ENCODE results near the gene TRAPPC2L.

TRAPPC2L gene

DNA sequence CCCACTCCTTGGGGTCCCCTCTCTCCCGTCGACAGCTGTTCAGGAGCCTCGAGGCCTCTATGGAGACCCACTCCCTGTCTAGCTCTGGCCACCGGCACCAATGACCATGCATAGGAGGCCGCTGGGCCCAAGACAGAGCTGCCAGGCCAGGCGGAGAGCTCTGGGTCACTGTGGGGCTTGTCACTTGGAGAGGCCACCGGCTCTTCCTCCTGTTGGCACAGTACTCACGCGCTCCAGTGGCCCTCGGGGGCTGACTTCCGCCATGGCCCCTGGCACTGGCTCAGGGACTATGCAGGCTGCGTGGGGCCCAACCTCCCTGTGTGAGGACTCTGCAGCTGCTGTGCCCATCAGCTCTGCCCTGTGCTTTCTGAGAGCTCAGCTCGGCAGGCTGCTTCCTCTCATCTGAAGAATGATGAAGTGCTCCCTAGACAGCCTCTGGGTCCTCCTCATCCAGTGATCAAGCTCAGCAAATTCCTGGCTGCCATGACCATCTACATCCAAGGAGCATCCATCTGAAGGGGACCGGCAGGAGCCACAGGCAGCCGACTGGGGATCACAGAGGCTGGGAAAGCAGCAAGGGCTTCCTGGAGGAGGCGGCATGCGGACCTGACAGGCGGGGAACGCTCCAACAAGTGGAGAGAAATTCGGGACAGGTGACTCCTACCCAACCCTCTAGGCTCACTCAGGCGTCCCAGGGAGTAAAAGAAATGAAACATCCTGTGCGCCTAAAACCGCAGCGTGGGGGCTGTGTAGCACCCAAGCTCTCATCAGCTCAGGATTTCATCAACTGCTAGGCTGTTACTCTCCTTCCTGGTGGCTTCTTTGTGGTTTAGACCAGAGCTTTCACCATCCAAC lies 17.0 kb upstream of the TRAPPC2L start:
- DNase-seq = no peak

DNA sequence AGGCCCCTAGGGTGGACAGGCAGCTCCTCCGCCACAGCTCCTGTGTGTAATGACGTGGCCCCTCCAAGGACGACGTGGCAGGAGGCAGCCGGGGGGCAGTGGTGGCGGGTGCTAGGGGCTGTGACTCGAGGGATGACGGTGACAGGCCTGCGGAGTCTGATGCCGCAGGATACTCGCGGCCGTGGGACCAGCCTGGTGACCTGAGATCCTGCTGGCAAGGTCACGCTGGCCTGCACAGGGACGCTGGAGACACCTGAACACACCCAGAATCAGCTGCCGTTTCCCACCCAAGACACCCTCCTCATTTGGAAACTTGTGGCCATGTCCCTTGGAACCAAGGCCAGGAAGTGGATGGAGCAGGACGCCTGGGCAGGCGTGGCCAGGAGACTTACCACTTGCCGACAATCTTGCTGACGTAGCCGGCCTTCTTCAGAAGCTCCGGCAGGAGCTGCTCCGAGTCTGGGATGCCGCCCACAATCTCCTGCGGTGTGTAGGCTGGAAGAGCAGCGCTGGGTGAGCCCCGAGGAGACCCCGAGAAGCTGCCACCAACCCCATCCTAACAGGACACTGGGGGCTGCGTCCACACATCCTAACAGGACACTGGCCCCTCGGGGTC lies 16.2 kb upstream of the TRAPPC2L start:
- no peak for DNase-seq

DNA sequence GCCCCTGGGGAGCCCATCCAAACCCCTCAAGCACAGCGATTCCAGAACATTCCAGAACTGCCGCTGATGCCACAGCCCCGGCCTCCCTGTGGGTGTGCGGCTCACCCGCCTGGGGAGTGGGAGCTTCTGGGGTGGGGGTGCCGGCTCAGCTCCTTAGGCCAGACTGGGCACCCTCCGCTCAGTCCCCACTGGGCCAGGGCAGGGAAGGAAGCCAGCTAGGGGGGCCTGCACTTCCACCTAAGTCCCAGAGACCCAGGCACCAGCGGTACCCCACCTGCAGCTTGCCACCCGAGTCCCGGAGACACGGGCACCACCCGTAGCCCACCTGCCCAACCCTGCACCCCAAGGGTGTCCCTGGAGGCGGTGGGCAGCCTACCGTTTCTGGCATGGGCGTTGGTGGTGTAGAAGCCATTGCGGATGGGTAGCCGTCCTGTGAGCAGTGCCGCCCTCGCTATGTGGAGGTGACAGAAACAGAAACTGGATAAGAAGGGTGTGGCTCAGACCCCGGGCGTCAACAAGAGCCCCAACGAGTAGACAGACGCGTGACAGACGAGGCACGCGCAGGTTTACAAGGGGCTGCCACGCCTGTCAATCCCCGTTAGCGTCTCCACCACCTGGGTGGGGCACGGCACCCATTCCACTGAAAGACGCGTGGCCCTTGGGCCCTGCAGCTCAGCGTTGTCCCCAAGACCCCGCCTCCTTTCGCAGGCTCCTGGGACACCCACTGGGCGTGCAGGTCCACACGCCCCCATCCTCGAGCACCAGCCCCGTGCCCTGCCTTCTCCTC lies 15.2 kb upstream of the TRAPPC2L start:
- DNase-seq = no peak

DNA sequence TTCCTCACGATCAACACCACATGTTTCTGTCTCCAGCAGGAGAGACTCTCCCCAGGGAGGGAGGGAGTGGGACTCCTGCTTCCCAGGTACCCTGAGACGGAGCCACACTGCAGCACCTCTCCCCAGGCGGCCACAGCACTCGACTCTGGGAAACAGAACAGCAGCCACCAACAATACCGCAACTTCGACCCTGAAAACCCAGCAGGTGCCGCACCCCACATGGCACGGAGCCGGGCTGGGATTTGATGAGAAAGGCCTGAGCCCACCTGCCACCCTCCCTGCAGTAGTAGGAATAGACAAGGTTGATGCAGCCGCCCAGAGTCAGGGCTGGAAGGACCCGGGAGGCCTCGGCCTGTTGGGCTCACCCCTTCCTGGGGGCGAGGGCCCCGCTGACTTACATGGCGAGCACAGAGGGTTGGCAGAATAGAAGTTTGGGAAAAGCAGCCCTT lies 14.6 kb upstream of the TRAPPC2L start:
- DNase-seq = no peak

DNA sequence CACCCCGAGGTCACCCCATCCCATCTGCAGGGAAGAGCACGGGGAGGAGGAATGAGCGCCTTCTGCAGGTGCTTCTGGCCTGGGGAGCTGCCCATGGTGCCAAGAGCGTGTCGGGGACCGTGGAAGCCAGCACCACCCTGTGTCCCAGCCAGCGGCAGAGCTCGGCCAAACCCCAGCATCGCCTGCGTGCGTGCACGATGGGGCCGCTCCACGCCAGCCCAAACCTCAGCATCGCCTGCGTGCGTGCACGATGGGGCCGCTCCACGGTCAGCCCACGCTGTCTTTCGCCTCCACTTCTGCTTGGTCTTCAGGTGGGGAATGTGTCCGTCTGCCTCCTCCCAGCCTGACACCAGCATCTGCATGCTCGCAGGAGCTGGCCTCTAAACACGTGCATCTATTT lies 14.1 kb upstream of the TRAPPC2L start:
- no peak for DNase-seq

DNA sequence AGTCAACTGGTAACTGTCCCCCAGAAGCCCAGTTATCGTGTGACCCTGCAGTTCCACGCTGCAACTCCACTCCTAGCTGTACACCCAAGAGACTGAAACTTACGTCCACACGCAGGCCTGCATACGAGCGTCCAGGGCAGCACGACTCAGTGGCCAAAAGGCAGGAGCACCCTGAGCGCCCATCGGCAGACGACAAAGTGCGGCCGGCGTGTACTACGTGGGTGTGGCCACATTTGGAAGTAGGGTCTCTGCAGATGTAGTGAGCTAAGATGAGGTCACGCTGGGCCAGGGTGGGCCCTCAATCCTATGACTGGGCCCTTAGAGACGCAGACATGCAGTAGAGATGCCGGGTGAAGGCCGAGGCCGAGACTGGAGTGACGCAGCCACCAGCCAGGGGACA lies 13.7 kb upstream of the TRAPPC2L start:
- no peak for DNase-seq

DNA sequence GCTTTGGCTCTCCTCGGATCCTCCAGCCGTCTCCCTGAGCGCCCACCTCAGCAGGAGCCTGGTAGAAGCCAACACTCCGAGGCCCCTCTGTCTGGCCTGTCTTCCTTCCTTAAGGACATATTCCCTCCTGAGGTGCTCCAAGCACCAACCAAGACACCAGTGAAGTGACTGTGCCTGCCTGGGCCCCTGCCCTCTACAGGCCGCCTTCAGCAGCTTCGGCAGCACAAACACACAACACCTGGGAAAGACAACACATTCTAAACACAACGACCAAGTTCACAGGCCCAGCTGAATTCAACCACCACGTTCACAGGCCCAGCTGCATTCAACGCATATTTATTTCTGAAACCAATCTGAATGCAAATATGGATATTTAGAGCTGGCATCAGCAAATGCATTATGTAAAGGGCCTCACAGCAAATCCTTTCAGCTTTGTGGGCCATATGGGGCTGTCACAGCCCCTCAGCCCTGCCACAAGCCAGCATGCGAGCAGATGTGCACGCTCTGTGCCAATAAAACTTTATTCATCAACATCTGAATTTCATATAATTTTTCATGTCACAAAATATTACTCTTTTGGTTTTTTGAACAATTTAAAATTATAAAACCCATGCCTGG lies 12.4 kb upstream of the TRAPPC2L start:
- DNase-seq = no peak

DNA sequence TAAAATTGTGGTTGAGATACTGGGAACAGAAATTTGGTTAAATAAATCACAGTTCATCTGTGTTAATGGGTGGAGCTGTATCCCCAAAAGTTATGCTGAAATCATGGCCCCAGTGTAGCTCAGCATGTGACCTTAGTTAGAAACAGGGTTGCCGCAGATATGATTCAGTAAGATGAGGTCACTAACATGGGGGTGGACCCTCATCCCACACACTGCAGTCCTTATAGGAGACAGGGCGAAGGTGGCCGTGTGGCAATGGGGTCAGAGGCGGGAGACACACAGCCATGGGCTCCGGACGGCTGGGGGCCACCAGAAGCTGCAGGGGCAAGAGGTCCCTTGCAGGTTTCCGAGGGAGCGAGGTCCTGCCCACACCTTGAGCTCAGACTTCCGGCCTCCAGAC lies 10.8 kb upstream of the TRAPPC2L start:
- no peak for DNase-seq

DNA sequence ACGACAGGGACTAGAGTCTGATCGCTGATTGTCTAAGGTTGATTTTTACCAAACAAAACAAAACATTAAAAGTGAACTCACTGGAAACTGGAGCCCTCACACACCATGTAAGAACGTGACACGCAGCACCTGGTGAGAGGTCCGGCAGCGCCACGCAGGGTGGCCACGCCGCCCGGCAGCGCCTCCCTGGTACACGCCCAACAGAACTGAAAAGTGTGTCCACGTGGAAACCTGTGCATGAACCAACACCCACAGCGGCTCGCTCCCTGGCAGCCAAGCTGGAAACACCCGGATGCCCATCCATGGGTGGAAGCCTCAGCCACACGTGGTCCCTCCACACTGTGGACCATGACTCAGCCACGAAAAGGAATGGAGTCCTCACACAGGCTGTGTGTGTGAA lies 9.3 kb upstream of the TRAPPC2L start:
- no peak for DNase-seq

DNA sequence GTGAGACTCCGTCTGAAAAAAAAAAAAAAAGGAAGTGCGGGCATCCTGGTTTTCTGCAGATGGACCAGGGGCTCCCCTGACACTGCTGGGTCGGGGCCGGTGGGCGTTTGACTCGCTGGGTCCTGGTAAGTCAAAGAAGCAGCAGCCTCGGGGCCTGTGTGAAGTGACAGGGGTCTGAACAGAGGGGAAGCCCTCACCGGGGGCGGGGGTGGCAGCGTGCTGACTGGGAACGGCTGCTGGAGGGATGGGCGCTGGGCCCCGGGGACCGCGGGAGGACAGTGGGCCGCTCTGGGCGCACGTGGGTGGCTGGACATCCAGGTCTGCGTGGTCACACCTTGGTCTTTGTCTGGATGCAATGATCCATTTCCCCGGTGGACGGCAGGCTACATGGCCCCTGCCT lies 8.4 kb upstream of the TRAPPC2L start:
- DNase-seq = no peak

DNA sequence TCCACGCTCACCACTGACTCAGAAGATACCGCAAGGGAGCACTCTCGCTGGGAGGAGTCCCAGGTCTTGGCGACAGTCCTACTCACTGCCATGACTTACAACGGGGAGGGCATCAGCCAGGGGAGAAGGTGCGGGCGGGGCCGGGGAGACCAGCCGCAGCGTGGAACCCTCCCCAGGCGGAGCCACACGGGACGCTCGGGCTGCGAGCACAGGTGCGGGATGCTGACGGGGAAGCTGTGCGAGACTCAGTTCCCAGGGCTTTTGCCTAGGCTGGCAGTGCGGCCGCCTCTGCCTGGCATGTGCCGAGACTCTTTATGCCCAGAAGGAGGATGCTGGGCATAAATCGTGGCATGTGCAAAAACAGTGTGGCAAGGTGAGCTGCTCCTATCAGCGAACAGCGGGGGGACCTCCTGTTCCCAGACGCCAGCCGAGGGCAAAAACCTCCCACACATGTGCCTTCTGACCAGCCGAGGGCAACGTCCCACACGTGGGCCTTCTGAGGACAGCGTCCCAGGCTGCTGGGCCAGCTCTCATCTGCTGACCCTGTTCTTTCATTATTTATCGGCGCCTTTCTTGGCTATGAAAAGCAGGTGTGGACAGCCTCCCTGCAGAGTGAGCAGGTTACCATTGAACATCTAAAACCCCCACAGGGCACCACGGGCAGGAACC lies 6.3 kb upstream of the TRAPPC2L start:
- DNase-seq = no peak

DNA sequence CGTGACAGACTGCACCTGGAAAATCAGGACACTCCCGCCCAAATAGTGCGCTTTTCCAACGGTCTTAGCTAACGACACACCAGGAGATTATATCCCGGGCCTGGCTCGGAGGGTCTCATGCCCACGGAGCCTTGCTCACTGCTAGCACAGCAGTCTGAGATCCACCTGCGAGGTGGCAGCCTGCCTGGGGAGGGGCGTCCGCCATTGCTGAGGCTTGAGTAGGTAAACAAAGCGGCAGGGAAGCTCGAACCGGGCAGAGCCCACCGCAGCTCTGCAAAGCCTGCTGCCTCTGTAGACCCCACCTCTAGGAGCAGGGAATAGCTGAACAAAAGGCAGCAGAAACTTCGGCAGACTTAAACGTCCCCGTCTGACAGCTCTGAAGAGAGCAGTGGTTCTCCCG lies 5.3 kb upstream of the TRAPPC2L start:
- no peak for DNase-seq

DNA sequence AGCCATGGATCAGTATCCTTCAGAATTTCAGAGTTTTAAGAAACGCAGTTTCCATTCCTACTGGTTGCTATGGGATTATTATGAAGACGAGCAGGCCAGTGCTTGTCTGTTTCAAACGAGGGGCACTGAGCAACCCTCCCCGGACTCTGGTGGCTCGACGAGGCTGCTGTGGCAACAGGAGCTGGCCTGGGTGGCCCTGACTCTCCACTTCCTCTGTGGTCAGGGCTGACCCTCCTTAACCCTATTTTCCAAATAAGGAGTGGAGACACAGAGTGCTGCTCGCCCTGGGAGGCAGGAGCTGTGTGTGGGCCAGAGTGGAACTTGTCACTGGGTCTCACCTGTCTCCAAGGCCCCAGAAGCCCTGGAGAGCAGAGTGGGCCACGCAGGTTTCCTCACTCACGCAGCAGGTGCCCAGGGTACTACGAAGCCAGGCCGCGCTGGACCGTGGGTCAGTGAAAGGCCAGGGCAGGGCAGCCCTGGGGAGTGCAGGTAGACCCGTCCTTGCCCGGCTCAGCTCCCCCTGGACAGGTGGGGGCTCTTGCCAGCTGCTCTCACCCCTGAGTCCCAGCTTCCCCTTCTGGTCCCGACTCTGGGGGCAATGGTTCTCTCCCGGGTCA lies 3.5 kb upstream of the TRAPPC2L start:
- DNase-seq = no peak

DNA sequence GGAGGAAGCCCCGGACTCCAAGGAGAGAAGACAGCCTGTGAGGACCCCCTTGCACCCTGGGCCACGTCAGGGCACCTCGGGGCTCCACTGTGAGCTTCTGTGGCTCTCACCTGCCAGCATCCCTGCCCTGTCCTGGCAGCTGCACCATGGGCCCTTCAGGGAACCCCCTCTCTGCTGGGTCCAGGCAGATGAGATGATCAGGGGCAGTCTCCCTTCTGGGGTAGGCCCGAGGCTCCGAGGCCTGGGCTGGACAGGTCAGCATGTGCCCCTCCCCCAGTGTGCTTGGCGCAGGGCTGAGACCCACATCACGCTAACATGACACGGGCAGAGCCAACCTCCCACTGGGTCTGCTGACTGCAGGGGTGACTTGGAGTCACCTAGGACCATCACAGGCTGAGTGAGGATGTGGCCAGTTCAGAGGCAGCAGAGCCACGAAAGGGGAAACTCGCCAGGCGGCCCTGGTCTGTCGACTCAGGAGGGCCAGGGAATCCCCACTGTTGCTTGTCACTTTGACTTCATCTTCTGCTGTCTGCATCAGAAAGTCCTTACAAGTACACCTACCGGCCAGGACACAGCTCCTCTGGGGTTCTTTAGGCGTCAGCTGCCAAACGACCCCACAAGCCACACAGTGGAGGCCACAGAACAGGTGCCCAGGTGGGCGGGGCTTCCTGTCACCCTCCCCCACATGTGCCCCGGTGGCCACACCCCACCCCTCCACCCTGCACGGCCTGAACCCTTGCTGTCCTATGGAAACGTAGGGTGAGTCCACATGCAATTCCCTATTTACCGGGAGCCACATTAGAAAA lies 2.4 kb upstream of the TRAPPC2L start:
- DNase-seq = peak; percentile 31

DNA sequence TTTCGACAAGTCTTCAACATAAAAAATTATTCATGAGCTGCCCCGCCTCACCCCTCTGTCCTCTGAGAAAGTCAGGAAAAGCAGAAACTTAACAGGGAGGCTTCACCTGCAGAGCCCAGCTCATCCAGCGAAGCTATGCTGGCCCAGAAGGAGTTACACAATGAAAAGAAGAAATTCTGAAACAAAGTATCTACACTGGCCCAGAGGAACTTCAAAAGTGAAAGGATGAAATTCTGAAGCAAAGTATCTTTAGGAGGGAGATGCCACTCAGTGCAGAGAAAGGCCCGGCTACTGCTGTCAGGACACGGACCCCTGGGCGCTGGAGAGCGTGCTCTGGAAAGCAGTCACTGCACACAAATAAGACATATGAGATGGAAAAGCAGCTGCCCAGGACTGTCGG lies 1.8 kb upstream of the TRAPPC2L start:
- no peak for DNase-seq

DNA sequence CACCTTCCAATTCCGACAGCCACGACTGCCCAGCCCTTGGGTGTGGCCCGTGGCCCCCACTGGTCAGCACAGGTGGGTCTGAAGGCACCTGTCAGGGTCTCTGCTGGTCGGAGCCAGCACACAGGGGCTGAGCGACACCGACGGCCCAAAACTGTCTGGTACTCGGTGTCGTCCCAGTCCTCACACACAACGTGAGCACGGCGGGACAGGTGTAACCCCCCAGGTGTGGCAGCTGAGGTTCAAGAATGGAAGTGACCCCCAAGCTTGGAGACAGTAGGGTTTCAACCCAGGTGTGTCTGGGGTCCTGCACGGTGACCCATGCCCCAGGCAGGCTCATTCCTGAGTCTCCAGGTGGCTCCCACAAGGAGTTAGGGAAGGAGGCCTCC lies 1.2 kb upstream of the TRAPPC2L start:
- DNase-seq = no peak

DNA sequence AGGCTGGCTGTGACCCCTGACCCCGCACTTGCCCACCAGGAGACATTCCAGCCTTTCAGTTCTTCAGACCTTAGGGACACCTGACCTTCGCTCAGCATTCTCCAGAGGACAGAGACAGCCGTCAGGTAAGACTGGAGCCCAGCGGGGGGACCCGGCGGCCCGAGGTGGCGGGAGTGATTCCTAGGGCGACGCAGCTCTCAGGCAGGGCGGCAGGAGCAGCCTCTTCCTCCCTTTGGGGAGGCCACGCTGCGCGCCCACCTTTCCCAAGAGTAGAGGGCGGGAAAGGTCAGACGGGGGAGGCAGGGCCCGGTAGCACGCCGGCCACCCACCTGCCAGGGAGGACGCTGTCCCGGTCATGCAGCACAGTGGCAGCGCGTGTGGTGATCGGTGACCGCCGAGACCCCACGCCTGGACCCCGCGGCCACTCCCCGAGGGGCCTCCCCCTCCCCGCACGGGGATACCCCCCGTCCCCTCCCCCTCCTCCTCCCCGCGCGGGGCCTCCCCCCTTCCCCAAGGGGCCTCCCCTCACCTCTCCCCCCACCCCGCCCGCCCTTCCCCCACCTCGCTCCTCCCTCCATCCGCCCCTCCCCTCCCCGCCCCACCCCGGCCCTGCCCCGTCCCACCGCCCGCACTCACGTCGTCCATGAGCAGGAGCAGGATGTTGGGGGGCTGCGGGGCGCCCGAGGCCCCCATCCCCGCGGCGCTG lies 652 bp upstream of the TRAPPC2L start:
- peak; percentile 38 for DNase-seq

DNA sequence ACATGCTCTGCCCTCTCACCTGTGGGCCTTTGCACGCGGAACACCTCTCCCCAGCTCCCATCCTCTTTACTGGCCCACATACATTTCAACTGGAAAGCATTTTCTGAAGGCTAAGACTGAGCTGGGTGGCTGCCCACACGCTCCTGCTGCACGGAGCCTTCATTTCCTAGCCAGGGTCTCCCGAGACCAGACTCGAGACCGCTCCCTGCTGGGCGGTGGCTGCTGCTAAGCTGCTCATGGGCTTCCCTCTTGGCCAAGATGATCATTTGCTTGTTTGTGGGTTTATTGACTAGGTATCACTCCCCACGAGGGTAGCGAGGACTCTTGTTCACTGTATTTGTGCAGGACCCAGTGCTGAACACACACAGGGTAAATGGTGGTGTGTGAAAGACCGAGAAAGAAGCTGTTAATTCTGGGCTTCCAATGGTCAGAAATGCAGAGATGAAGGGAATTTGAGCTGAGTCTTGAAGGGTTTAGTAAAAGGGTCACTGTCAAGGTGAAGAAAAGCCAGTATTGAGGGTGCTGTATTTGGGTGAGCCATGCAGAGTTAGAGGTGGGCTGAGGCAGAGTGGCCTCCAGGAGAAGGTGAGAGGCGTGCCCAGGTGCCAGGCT lies 907 bp downstream of the TRAPPC2L start:
- peak; percentile 78 for DNase-seq

DNA sequence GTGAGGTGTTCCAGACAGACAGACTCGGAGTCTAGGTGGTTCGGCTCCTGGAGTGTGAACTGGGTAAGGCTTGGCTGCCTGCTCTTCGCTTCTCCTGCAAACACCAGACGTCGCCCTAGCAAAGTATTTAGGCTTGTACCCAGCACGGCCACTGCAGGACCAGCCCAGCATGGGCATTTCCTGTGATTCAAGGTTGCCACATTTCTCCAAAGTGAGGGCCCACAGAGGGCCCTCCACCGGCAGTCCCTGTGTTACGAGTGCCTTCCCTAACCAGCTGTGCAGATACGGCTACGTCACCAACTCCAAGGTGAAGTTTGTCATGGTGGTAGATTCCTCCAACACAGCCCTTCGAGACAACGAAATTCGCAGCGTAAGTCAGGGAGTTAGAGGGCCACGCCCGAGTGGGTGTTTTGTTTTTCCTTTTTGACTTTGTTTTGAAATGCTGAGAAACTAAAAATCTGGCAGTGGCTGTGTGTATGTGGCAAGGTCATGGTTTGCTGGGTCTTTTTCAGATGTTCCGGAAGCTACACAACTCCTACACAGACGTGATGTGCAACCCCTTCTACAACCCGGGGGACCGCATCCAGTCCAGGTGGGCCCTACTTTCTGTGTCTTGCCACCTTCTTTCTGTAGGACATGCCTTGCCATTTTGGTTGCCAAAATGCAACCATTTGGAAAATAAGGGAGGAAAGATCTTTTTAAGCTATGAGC lies 2.6 kb downstream of the TRAPPC2L start:
- DNase-seq = no peak

DNA sequence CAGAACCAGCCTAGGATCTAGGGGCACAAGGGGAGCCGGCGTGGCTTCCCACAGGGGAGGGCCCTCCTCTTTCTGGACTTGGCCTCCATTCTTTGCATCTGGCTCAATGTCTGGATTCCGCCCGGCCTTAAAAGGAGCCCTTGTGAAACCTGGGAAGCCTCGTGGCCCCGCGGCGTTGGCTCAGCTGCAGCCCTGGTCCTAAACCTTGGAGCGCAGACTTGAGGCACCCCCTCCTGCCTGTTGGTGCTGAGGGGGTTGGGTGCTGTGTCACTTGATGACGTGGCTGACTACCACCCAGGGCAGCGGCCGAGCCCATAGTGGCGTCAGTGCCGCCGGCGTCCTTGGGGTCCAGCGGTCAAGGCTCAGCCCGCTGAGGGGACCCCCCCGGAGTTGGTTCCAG lies 4.4 kb downstream of the TRAPPC2L start:
- no peak for DNase-seq

All from activated T-cell treated with anti-CD3 and anti-CD28 coated beads, Interleukin-2, amount 50 U/mL, for 1 hour (primary cell).